Measurements from ENCODE around the gene BPIFB2. TPM values are rescaled to one million over a fixed set of nuclear protein-coding genes. Genes with fewer than 3 reads are reported as not detected.

Gene BPIFB2
- total RNA-seq, 2 experiments from 2014 or later = not detected

DNA sequence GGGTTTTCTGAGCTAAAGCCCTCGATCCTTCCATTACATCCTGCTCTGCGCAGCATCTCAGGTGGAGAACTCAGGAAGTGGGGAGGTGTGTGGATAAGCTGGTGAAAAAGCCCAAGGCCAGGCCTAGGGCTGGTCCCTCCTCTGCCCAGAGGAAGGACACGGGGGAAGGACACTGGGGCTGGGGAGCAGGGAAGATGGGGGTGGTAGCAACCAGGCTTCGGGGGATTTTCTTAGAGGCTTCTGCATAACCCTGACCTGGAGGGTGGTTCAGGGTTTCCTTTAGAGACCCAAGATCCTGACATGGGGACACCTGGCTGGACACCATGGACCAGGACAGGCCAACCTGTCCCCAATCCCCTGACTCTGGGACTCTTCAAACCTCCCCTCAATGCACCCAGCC lies 41.1 kb upstream of the BPIFB2 start:
- H3K36me3 Mint-ChIP-seq (ENCODE audit: low read depth) = no peaks in the 10 kb centered on the region
- ChIA-PET POLR2A (interaction anchor here (1.0 to 4.9 kb wide), 4 partner anchors 10 to 39 kb away, joined by 3 to 26 read pairs (median 12); no protein-coding TSS in a partner anchor), CTCF (interaction anchor here (2.6 to 2.7 kb wide), 2 partner anchors 21 to 38 kb away, joined by 12 to 18 read pairs; partner anchors contain the start of gene SUN5)
- H3K9me3 Mint-ChIP-seq = no peaks in the 10 kb centered on the region
- H3K27ac Mint-ChIP-seq = peak overlapping the region; percentile 31
- peak; percentile 15 for DNase-seq
- H3K4me3 Mint-ChIP-seq = no peak overlapping the region
- peaks cover 60% of the 10 kb centered on the region for H3K4me1 Mint-ChIP-seq
- no peaks in the 10 kb centered on the region for H3K27me3 Mint-ChIP-seq

DNA sequence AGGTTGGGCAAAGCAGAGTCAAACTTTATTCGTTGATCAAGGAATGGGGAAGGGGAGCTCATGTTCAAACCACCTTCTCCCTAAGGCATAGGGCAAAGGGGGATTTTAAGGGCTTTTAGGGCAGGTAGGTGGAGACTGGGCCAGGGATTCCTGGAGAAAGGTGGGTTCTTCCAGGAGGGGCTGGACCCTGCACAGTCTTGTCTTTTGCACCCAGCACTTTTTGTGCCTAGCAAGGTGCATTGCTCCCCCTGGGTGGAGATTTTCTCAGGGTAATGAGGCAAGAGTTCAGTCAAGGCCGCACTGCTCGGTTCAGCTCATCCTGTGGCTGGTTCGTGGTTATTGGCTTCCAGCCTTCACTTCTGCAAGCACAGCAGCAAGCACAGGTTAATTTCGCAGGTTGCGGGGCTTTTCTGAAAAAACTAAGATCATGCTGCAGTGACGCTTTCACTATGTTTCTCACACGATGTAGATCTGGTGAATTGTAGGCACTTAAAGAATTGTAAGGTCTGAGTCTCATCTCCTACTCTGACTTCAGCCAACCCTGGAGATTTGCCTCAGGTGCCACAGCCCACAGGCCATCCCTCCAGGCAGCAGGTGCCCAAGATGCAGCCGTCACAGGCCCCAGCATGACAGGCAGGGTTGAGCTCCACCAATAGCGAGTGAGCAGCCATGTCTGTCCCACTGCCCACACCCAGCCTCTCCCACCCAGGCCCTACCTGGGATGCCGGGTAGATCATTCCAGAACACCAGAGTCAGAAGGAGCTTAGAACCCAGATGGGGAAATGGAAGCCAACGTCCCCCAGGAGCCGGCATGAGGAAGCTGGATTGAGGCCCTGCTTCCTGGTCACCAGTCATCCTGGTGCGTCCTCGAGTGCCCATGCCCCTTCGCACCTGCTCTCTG lies 40.4 kb upstream of the BPIFB2 start:
- peaks cover 60% of the 10 kb centered on the region for H3K4me1 Mint-ChIP-seq
- peak overlapping the region; percentile 27 for H3K4me3 Mint-ChIP-seq
- no peaks in the 10 kb centered on the region for H3K36me3 Mint-ChIP-seq (ENCODE audit: low read depth)
- ChIA-PET CTCF (interaction anchor here (2.6 to 2.7 kb wide), 2 partner anchors 21 to 38 kb away, joined by 12 to 18 read pairs; partner anchors contain the start of gene SUN5), POLR2A (interaction anchor here (0.6 to 4.9 kb wide), 8 partner anchors 10 to 205 kb away, joined by 3 to 26 read pairs (median 4); partner anchors contain the start of gene DNMT3B)
- no peak overlapping the region for H3K27ac Mint-ChIP-seq
- no peaks in the 10 kb centered on the region for H3K9me3 Mint-ChIP-seq
- no peaks in the 10 kb centered on the region for H3K27me3 Mint-ChIP-seq
- DNase-seq = peak; percentile 80

DNA sequence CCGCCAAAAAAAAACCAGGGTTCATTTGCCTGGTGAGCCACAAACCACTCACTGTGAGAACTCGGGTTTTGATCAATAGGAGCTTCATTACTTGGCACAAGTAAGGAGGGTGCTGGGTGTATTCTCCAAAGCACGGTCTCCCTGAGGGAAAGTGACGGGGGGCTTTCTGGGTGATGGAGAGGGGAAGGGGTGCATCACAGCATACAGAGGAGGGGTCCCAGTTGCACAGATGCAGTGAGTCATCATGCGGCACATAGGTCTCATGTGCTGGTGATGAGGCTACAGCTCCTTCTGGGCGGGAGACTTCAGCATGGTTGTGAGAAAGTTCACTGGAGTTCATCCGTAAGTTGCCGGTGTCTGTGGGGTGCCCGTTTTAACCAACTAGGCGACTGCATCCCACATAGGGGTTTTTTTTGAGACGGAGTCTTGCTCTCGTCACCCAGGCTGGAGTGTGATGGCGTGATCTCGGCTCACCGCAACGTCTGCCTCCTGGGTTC lies 39.5 kb upstream of the BPIFB2 start:
- Mint-ChIP-seq H3K4me1 (peaks cover 60% of the 10 kb centered on the region), H3K27me3 (no peaks in the 10 kb centered on the region), H3K27ac (no peak overlapping the region), H3K9me3 (no peaks in the 10 kb centered on the region), H3K4me3 (no peak overlapping the region), H3K36me3 (ENCODE audit: low read depth) (no peaks in the 10 kb centered on the region)
- POLR2A ChIA-PET = interaction anchor here (0.6 to 4.9 kb wide), 6 partner anchors 9 to 206 kb away, joined by 3 to 26 read pairs (median 4); partner anchors contain the start of gene DNMT3B
- DNase-seq = peak; percentile 36
- CTCF ChIA-PET = interaction anchor here (2.6 to 2.7 kb wide), 2 partner anchors 22 to 37 kb away, joined by 12 to 18 read pairs; partner anchors contain the start of gene SUN5

- H3K27ac Mint-ChIP-seq = no peak overlapping the region
- peaks cover 1% of the 10 kb centered on the region for H3K36me3 Mint-ChIP-seq (ENCODE audit: low read depth)
- H3K27me3 Mint-ChIP-seq = no peaks in the 10 kb centered on the region
- no peak overlapping the region for H3K4me3 Mint-ChIP-seq
- DNase-seq = peak; percentile 16
- H3K9me3 Mint-ChIP-seq = no peaks in the 10 kb centered on the region
- ChIA-PET CTCF (interaction anchor here (1.1 to 2.7 kb wide), 3 partner anchors 23 to 36 kb away, joined by 3 to 18 read pairs (median 12); partner anchors contain the start of gene SUN5), POLR2A (interaction anchor here (3.4 to 4.9 kb wide), 2 partner anchors 8 to 23 kb away, joined by 21 to 26 read pairs; no protein-coding TSS in a partner anchor)
- peaks cover 60% of the 10 kb centered on the region for H3K4me1 Mint-ChIP-seq
Measured at GRCh38 chr20:32968478-32969241, 38.8 kb upstream of the BPIFB2 start.

GRCh38 chr20:32969356-32970114 lies 38.0 kb upstream of the BPIFB2 start:
- peak; percentile 15 for DNase-seq
- H3K4me3 Mint-ChIP-seq = no peak overlapping the region
- ChIA-PET CTCF (interaction anchor here (1.1 kb wide), 1 partner anchor 24 kb away, joined by 3 read pairs; no protein-coding TSS in a partner anchor), POLR2A (interaction anchor here (4.9 kb wide), 1 partner anchor 24 kb away, joined by 21 read pairs; no protein-coding TSS in a partner anchor)
- peaks cover 5% of the 10 kb centered on the region for H3K36me3 Mint-ChIP-seq (ENCODE audit: low read depth)
- no peak overlapping the region for H3K27ac Mint-ChIP-seq
- H3K4me1 Mint-ChIP-seq = peaks cover 60% of the 10 kb centered on the region
- no peaks in the 10 kb centered on the region for H3K9me3 Mint-ChIP-seq
- H3K27me3 Mint-ChIP-seq = no peaks in the 10 kb centered on the region

- no peak overlapping the region for H3K27ac Mint-ChIP-seq
Measured at GRCh38 chr20:32970115-32970972, 37.2 kb upstream of the BPIFB2 start.

DNA sequence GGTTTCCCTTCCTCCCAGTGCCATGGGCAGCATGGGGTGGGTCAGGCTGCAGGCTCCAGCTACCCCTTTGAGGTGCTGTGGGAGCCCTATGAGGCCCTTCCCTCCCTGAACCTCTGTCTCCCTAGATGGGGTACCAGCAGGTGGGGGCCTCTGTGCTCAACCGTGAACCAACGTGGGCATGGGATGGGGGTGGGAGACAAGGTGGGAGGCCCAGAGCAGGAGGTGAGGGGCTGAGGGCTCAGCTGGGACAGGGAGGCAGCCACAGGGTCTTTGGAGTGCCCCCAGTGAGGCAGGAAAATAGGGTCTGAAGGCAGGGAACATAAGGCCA lies 36.6 kb upstream of the BPIFB2 start:
- Mint-ChIP-seq H3K4me1 (peaks cover 58% of the 10 kb centered on the region), H3K9me3 (no peaks in the 10 kb centered on the region), H3K27ac (no peak overlapping the region), H3K4me3 (no peak overlapping the region), H3K27me3 (no peaks in the 10 kb centered on the region), H3K36me3 (ENCODE audit: low read depth) (peaks cover 13% of the 10 kb centered on the region)
- CTCF ChIA-PET = interaction anchor here (2.5 kb wide), 1 partner anchor 25 kb away, joined by 12 read pairs; no protein-coding TSS in a partner anchor
- POLR2A ChIA-PET = no interaction called here
- DNase-seq = peak; percentile 16

More at GRCh38 chr20:32970115-32970972, 37.2 kb upstream of the BPIFB2 start:
- no peak overlapping the region for H3K4me3 Mint-ChIP-seq
- H3K9me3 Mint-ChIP-seq = no peaks in the 10 kb centered on the region
- no peaks in the 10 kb centered on the region for H3K27me3 Mint-ChIP-seq
- peaks cover 61% of the 10 kb centered on the region for H3K4me1 Mint-ChIP-seq
- peak; percentile 14 for DNase-seq
- peaks cover 9% of the 10 kb centered on the region for H3K36me3 Mint-ChIP-seq (ENCODE audit: low read depth)
- POLR2A ChIA-PET = no interaction called here
- CTCF ChIA-PET = interaction anchor here (2.5 kb wide), 1 partner anchor 25 kb away, joined by 12 read pairs; no protein-coding TSS in a partner anchor

- POLR2A ChIA-PET = interaction anchor here (1.0 to 1.5 kb wide), 3 partner anchors 13 to 25 kb away, joined by 3 to 5 read pairs (median 3); no protein-coding TSS in a partner anchor
- Mint-ChIP-seq H3K4me3 (no peak overlapping the region), H3K27ac (no peak overlapping the region), H3K4me1 (peaks cover 55% of the 10 kb centered on the region), H3K9me3 (peaks cover 6% of the 10 kb centered on the region), H3K27me3 (no peaks in the 10 kb centered on the region), H3K36me3 (ENCODE audit: low read depth) (peaks cover 19% of the 10 kb centered on the region)
- DNase-seq = no peak
- CTCF ChIA-PET = interaction anchor here (1.4 to 2.5 kb wide), 3 partner anchors 8 to 33 kb away, joined by 4 to 12 read pairs (median 7); partner anchors contain the start of gene SUN5
Measured at GRCh38 chr20:32971703-32972161, 35.8 kb upstream of the BPIFB2 start.

GRCh38 chr20:32972181-32973076 lies 35.1 kb upstream of the BPIFB2 start:
- Mint-ChIP-seq H3K27ac (no peak overlapping the region), H3K9me3 (peaks cover 7% of the 10 kb centered on the region), H3K4me3 (no peak overlapping the region), H3K36me3 (ENCODE audit: low read depth) (peaks cover 23% of the 10 kb centered on the region), H3K4me1 (peaks cover 52% of the 10 kb centered on the region), H3K27me3 (no peaks in the 10 kb centered on the region)
- ChIA-PET CTCF (interaction anchor here (1.1 to 2.5 kb wide), 5 partner anchors 9 to 71 kb away, joined by 3 to 12 read pairs (median 5); partner anchors contain the start of gene SUN5), POLR2A (interaction anchor here (0.6 to 1.5 kb wide), 4 partner anchors 9 to 26 kb away, joined by 3 to 5 read pairs (median 3); no protein-coding TSS in a partner anchor)
- DNase-seq = peak; percentile 84

DNA sequence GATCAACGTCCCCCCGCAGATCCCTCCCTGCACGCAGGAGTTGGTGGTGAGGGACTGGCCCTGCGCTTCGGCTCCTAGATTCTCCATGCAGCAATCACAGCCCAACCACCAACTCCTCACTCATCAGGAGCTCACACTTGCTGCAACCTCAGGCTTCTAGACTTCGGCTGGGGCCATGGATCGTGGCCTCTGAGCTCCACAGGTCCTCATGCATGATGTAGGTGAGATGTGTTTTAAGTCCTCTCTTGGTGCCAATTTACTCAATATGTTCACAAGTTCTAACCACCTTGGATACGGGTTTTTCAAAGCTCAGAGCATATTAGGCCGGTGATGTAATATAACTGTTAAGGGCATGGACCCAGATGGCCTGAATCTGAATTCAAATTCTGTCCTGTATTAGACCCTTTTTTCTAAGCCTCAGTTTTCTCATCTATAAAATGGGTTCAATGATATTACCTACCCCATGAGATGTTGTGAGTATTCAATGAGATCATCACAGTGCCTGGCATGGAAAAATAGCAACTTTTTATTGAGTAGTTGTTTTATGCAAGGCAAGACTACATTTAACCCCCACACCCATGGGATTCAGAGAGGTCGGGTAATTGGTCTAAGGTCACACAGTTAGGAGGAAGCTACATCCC lies 34.3 kb upstream of the BPIFB2 start:
- Mint-ChIP-seq H3K9me3 (peaks cover 7% of the 10 kb centered on the region), H3K36me3 (ENCODE audit: low read depth) (peaks cover 26% of the 10 kb centered on the region), H3K27me3 (no peaks in the 10 kb centered on the region), H3K4me1 (peaks cover 44% of the 10 kb centered on the region), H3K27ac (no peak overlapping the region), H3K4me3 (no peak overlapping the region)
- POLR2A ChIA-PET = interaction anchor here (1.9 kb wide), 1 partner anchor 27 kb away, joined by 5 read pairs; no protein-coding TSS in a partner anchor
- DNase-seq = peak; percentile 2
- CTCF ChIA-PET = interaction anchor here (0.5 to 2.0 kb wide), 4 partner anchors 16 to 71 kb away, joined by 3 to 7 read pairs (median 4); partner anchors contain the start of gene SUN5

All from activated CD4-positive, alpha-beta memory T cell treated with anti-CD3 and anti-CD28 coated beads, Interleukin-2, amount 10 ng/mL, durations not matched to agents 7 days and 5 days (primary cell).